Measurements from ENCODE around the gene EPHB3.

Gene EPHB3

GRCh38 chr3:184584464-184584891, 22.9 kb downstream of the EPHB3 start:
- TF ChIP-seq CTCF (IDR thresholded peaks at IDR 0.05; ENCODE audit: control insufficient read depth, insufficient read depth, low read depth, low read length, missing control alignments), result no peak
- H3K4me3 ChIP-seq (ENCODE audit: control insufficient read depth, low read depth, low read length), result no peak overlapping the region
- no peak for DNase-seq (ENCODE audit: low read depth)

GRCh38 chr3:184585545-184585944, 24.0 kb downstream of the EPHB3 start:
- H3K4me3 ChIP-seq (ENCODE audit: control insufficient read depth, low read depth, low read length), result no peak overlapping the region
- TF ChIP-seq CTCF (IDR thresholded peaks at IDR 0.05; ENCODE audit: control insufficient read depth, insufficient read depth, low read depth, low read length, missing control alignments), result no peak
- no peak for DNase-seq (ENCODE audit: low read depth)

- DNase-seq (ENCODE audit: low read depth), result no peak
- no peak for TF ChIP-seq CTCF (IDR thresholded peaks at IDR 0.05; ENCODE audit: control insufficient read depth, insufficient read depth, low read depth, low read length, missing control alignments)
- no peak overlapping the region for H3K4me3 ChIP-seq (ENCODE audit: control insufficient read depth, low read depth, low read length)
These were observed 25.3 kb downstream of the EPHB3 start for GRCh38 chr3:184586851-184587250.

- H3K4me3 ChIP-seq (ENCODE audit: control insufficient read depth, low read depth, low read length), result no peak overlapping the region
- no peak for DNase-seq (ENCODE audit: low read depth)
- no peak for TF ChIP-seq CTCF (IDR thresholded peaks at IDR 0.05; ENCODE audit: control insufficient read depth, insufficient read depth, low read depth, low read length, missing control alignments)
These were observed 27.2 kb downstream of the EPHB3 start for GRCh38 chr3:184588776-184589175.

- no peak for TF ChIP-seq CTCF (IDR thresholded peaks at IDR 0.05; ENCODE audit: control insufficient read depth, insufficient read depth, low read depth, low read length, missing control alignments)
- no peak for DNase-seq (ENCODE audit: low read depth)
- no peak overlapping the region for H3K4me3 ChIP-seq (ENCODE audit: control insufficient read depth, low read depth, low read length)
These were observed 29.2 kb downstream of the EPHB3 start for GRCh38 chr3:184590795-184591194.

GRCh38 chr3:184591789-184592188, 30.2 kb downstream of the EPHB3 start:
- TF ChIP-seq CTCF (IDR thresholded peaks at IDR 0.05; ENCODE audit: control insufficient read depth, insufficient read depth, low read depth, low read length, missing control alignments), result no peak
- H3K4me3 ChIP-seq (ENCODE audit: control insufficient read depth, low read depth, low read length), result no peak overlapping the region
- no peak for DNase-seq (ENCODE audit: low read depth)

Measured in AG09309 (cell line).